ENCODE data around the gene NEK1.

- no peak for TF ChIP-seq CTCF (IDR thresholded peaks at IDR 0.05; ENCODE audit: poor library complexity, severe bottlenecking)
- TF ChIP-seq EZH2 (IDR thresholded peaks at IDR 0.05; ENCODE audit: borderline replicate concordance, insufficient read depth, low read length, poor library complexity, severe bottlenecking), result no peak
- TF ChIP-seq POLR2AphosphoS5 (IDR thresholded peaks at IDR 0.05), result no peak
- TF ChIP-seq EP300 (conservative IDR thresholded peaks at IDR 0.05; ENCODE audit: poor library complexity, severe bottlenecking), result no peak
These were observed 49.4 kb upstream of the NEK1 start for GRCh38 chr4:169661761-169662160.
